B cell (primary cell): ENCODE measurements around the gene THAP9. TPM values are rescaled to one million over a fixed set of nuclear protein-coding genes. Genes with fewer than 3 reads are reported as not detected.

ENCODE experiments used
- ATAC-seq: fragments of 200-7000 bp; cut with Tn5 transposase; one replicate; pipeline ENCODE4 v1.10.0; 2021; ENCODE audit warnings: low read depth, mild to moderate bottlenecking, moderate number of reproducible peaks, moderate library complexity
- CTCF ChIA-PET: fragments of 350-600 bp; sonication (Branson Sonifier 250); formaldehyde crosslinking; loops from one replicate; lab custom pipeline; 2021; ENCODE audit warnings: antibody characterized with exemption, inconsistent platforms; lab: Charles Lee
- POLR2A ChIA-PET: fragments of 350-600 bp; sonication (Branson Sonifier 250); formaldehyde crosslinking; loops from one replicate; lab custom pipeline; 2021; ENCODE audit warnings: antibody characterized with exemption; lab: Charles Lee
- DNase-seq: peaks from one replicate; pipeline ENCODE4 v3.0.0; 2013
- H2AFZ ChIP-seq: 2 replicates; pipeline ENCODE4 v1.6.1; 2012; ENCODE audit warnings: mild to moderate bottlenecking, low read depth, low read length; ENCODE audit not compliant: insufficient read depth, poor library complexity, severe bottlenecking
- H3K27ac ChIP-seq, 2 donors: 1 replicate in 1 of 2; 2 replicates in 1 of 2; pipeline ENCODE4 v1.5.1; 2012 to 2013; ENCODE audit warnings: low read length in 2 of 2, mild to moderate bottlenecking in 2 of 2, moderate library complexity in 1 of 2
- H3K27me3 ChIP-seq, 4 experiments: fragments of 200-600 bp in 1 of 4; sonication (generic) in 1 of 4; replicated peaks in 1 of 4; 1 replicate in 2 of 4; 2 replicates in 2 of 4; pipeline versions ENCODE4 v1.6.1 to v1.7.0; 2013 to 2016; ENCODE audit warnings: low read length in 3 of 4, mild to moderate bottlenecking in 2 of 4, mixed read lengths in 1 of 4, moderate library complexity in 1 of 4; ENCODE audit not compliant: insufficient read depth in 4 of 4, control insufficient read depth in 3 of 4; ENCODE audit errors: control extremely low read depth in 1 of 4
- H3K36me3 ChIP-seq, 2 experiments: replicated peaks in 1 of 2; 1 replicate in 1 of 2; 2 replicates in 1 of 2; pipeline versions ENCODE4 v1.6.1 to v1.7.1; 2013; ENCODE audit warnings: low read length in 1 of 2; ENCODE audit not compliant: insufficient read depth in 2 of 2, control insufficient read depth in 1 of 2; ENCODE audit errors: control extremely low read depth in 1 of 2, extremely low read depth in 1 of 2
- H3K4me1 ChIP-seq, 2 donors: fragments of 200-600 bp in 1 of 2; sonication (generic) in 1 of 2; 1 replicate in 1 of 2; 2 replicates in 1 of 2; pipeline versions ENCODE4 v1.5.1 to v1.6.1; 2013 to 2017; ENCODE audit warnings: low read length in 2 of 2; ENCODE audit not compliant: control insufficient read depth in 2 of 2, insufficient read depth in 2 of 2
- H3K4me2 ChIP-seq: replicated peaks from 2 replicates; pipeline ENCODE3; 2012; ENCODE audit warnings: mild to moderate bottlenecking, low read depth, low read length; ENCODE audit not compliant: poor library complexity, severe bottlenecking
- H3K4me3 ChIP-seq, 5 experiments: fragments of 200-600 bp in 1 of 5; sonication (generic) in 1 of 5; 1 replicate in 3 of 5; 2 replicates in 2 of 5; pipeline versions ENCODE4 v1.5.1 to v1.7.0; 2011 to 2016; ENCODE audit warnings: low read length in 4 of 5, mild to moderate bottlenecking in 4 of 5, low read depth in 2 of 5, control low read depth in 1 of 5, moderate library complexity in 1 of 5; ENCODE audit not compliant: insufficient read depth in 1 of 5; ENCODE audit errors: control extremely low read depth in 1 of 5, extremely low read depth in 1 of 5
- H3K79me2 ChIP-seq: fragments of 200-600 bp; sonication (generic); one replicate; pipeline ENCODE4 v1.6.0; 2016; ENCODE audit warnings: low read length; ENCODE audit not compliant: control insufficient read depth, insufficient read depth
- H3K9ac ChIP-seq: fragments of 200-600 bp; sonication (generic); 2 replicates; pipeline ENCODE4 v1.6.1; 2017; ENCODE audit warnings: mild to moderate bottlenecking, low read length, moderate library complexity
- H3K9me3 ChIP-seq, 3 donors: one replicate each; pipeline versions ENCODE4 v1.6.1 to v1.7.1; 2013; ENCODE audit warnings: low read length in 2 of 3; ENCODE audit not compliant: control insufficient read depth in 2 of 3, insufficient read depth in 1 of 3; ENCODE audit errors: control extremely low read depth in 1 of 3
- H4K20me1 ChIP-seq: 2 replicates; pipeline ENCODE4 v1.6.0; 2012; ENCODE audit warnings: mild to moderate bottlenecking, low read length; ENCODE audit not compliant: insufficient read depth, control insufficient read depth, poor library complexity, severe bottlenecking
- H3K27ac Mint-ChIP-seq: one replicate; pipeline ENCODE4 v1.8.0; 2021; ENCODE audit warnings: mixed read lengths
- H3K27me3 Mint-ChIP-seq: one replicate; pipeline ENCODE4 v1.8.0; 2021; ENCODE audit warnings: mixed read lengths
- H3K4me1 Mint-ChIP-seq: one replicate; pipeline ENCODE4 v1.8.0; 2021; ENCODE audit warnings: mixed read lengths
- H3K4me3 Mint-ChIP-seq: one replicate; pipeline ENCODE4 v1.8.0; 2021; ENCODE audit warnings: mixed read lengths
- H3K9me3 Mint-ChIP-seq: one replicate; pipeline ENCODE4 v1.8.0; 2022; ENCODE audit warnings: mixed read lengths; ENCODE audit not compliant: insufficient read depth
- EZH2 ChIP-seq: IDR thresholded peaks from 2 replicates; pipeline ENCODE4 v1.6.1; 2012; ENCODE audit warnings: borderline replicate concordance, low read depth, mild to moderate bottlenecking, moderate library complexity, low read length; ENCODE audit not compliant: insufficient read depth, poor library complexity, severe bottlenecking
- WGBS: methylation state at CpG from one replicate; pipeline ENCODE4 v1.1.5; 2013; ENCODE audit warnings: missing lambda C conversion rate; ENCODE audit not compliant: insufficient coverage; 5-methylcytosine and 5-hydroxymethylcytosine counted together
- intact Hi-C: fragments of 100-400 bp; cut with micrococcal nuclease; formaldehyde crosslinking; loops from one replicate; pipeline ENCODE4 v1.10.0; 2022
- polyA plus RNA-seq: library from polyadenylated mRNA; depleted of rRNA; stranded (reverse); fragments of >200 nt; gene quantifications from 2 replicates; pipeline ENCODE4 v1.2.3, GENCODE V29; 2012
- total RNA-seq, 2 donors: library from RNA; stranded (reverse); fragments of 120-200 nt in 1 of 2; gene quantifications; 1 replicate in 1 of 2; 2 replicates in 1 of 2; pipeline versions ENCODE4 v1.2.3 to v1.2.4, GENCODE V29; 2013 to 2022
- TF ChIP-seq, protein P1 (sequence below): fragments of 200-600 bp; IDR thresholded peaks from one replicate; pipeline ENCODE4 v1.8.0; 2022; ENCODE audit warnings: antibody characterized with exemption, mild to moderate bottlenecking

Gene THAP9
- total and polyA plus RNA-seq, 2 donors (not counting 1 experiment from before 2014, with no cell fraction given): 2.0 to 6.8 TPM

DNA sequence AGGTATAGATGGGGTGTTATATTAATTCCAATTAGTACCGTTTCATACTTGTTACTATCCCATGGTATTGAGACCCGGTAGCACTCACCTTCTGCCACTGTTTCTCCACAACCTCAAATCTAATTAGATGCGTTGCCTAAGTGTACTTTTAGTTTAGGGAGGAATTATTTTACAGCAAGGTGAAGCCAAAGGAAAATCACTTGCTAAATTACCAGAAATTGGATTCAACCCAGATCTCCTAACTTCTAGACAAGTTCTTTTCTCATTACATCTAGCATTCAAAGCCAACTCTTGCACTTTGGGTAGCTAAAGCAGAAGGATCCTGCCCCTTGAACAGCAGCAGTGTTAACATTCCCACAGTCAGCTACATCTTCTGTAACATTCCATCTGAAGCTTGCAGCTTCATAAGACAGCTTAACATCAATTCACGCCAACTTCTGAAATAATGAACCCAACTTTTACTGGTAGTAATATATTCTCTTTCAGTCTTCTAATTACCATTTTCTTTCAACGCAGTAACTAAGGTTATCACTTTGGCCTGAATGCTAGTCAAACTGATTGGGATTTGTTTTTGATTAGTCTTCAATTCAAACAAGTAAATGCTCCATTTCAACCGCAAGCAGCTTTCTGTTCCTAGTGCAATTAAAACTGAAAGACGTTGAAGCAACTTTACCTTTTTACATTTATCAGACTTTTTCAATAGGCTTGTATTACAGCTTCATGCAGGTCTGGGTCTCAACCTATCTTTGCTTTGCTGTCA is 8.6 kb upstream of the THAP9 start:
- peaks cover 12 to 19% of the 10 kb centered on the region in 2 experiments for H3K36me3 ChIP-seq
- no peaks in the 10 kb centered on the region for H3K9me3 ChIP-seq
- ATAC-seq (no peak), DNase-seq (no peak)
- Mint-ChIP-seq H3K27ac (peak overlapping the region; percentile 97), H3K4me1 (peaks cover 34% of the 10 kb centered on the region), H3K27me3 (no peaks in the 10 kb centered on the region), H3K4me3 (peak overlapping the region; percentile 92), H3K9me3 (no peaks in the 10 kb centered on the region)
- peaks cover 13% of the 10 kb centered on the region for H4K20me1 ChIP-seq
- no peaks in the 10 kb centered on the region for H3K27me3 ChIP-seq
- WGBS: no CpG with 5 or more reads among the region's 7 CpGs
- H3K4me1 ChIP-seq: peaks cover 17 to 18% of the 10 kb centered on the region in 2 donors
- peak overlapping the region; percentile 82 for H2AFZ ChIP-seq
- TF ChIP-seq, protein P1, sequence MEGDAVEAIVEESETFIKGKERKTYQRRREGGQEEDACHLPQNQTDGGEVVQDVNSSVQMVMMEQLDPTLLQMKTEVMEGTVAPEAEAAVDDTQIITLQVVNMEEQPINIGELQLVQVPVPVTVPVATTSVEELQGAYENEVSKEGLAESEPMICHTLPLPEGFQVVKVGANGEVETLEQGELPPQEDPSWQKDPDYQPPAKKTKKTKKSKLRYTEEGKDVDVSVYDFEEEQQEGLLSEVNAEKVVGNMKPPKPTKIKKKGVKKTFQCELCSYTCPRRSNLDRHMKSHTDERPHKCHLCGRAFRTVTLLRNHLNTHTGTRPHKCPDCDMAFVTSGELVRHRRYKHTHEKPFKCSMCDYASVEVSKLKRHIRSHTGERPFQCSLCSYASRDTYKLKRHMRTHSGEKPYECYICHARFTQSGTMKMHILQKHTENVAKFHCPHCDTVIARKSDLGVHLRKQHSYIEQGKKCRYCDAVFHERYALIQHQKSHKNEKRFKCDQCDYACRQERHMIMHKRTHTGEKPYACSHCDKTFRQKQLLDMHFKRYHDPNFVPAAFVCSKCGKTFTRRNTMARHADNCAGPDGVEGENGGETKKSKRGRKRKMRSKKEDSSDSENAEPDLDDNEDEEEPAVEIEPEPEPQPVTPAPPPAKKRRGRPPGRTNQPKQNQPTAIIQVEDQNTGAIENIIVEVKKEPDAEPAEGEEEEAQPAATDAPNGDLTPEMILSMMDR: no peak
- no peak for TF ChIP-seq EZH2
- peak overlapping the region; percentile 76 to 90 (median 82) for H3K4me3 ChIP-seq
- intact Hi-C loops: loop anchor here (1.0 to 10.0 kb wide), 6 partner anchors 8 to 593 kb away; partner anchors contain the start of genes ABRAXAS1, ENOPH1, HELQ and HNRNPDL
- peaks cover 46% of the 10 kb centered on the region for H3K79me2 ChIP-seq
- POLR2A ChIA-PET: interaction anchor here (1.5 kb wide), 1 partner anchor 9 kb away, joined by 5 read pairs; the partner anchor contains the start of gene THAP9
- H3K27ac ChIP-seq: peak overlapping the region; percentile 87 to 93
- H3K9ac ChIP-seq: peak overlapping the region; percentile 79
- CTCF ChIA-PET: interaction anchor here (0.9 to 1.0 kb wide), 2 partner anchors 8 to 454 kb away, joined by 3 to 4 read pairs; partner anchors contain the start of gene THAP9
- peak overlapping the region; percentile 80 for H3K4me2 ChIP-seq

GRCh38 chr4:82892467-82892802 is 8.1 kb upstream of the THAP9 start:
- Histone ChIP-seq H3K9me3 (no peaks in the 10 kb centered on the region), H2AFZ (no peak overlapping the region), H3K4me1 (peaks cover 17 to 18% of the 10 kb centered on the region in 2 donors), H3K9ac (no peak overlapping the region), H3K4me3 (no peak overlapping the region), H3K36me3 (peaks cover 10 to 25% of the 10 kb centered on the region in 2 experiments), H3K4me2 (no peak overlapping the region), H3K79me2 (peaks cover 46% of the 10 kb centered on the region), H3K27ac (no peak overlapping the region), H4K20me1 (peaks cover 9% of the 10 kb centered on the region), H3K27me3 (no peaks in the 10 kb centered on the region)
- H3K27me3 Mint-ChIP-seq: no peaks in the 10 kb centered on the region
- intact Hi-C loops: loop anchor here (10.0 kb wide), 1 partner anchor 592 kb away; the partner anchor contains the start of gene ABRAXAS1
- H3K27ac Mint-ChIP-seq: peak overlapping the region; percentile 26
- H3K4me3 Mint-ChIP-seq: peak overlapping the region; percentile 92
- H3K4me1 Mint-ChIP-seq: peaks cover 34% of the 10 kb centered on the region
- ChIA-PET POLR2A (no interaction called here), CTCF (interaction anchor here (0.9 to 1.0 kb wide), 2 partner anchors 8 to 455 kb away, joined by 3 to 4 read pairs; partner anchors contain the start of gene THAP9)
- TF ChIP-seq, protein P1: no peak
- no peak for TF ChIP-seq EZH2
- no peak for ATAC-seq
- DNase-seq: no peak
- H3K9me3 Mint-ChIP-seq: no peaks in the 10 kb centered on the region
- 100% methylated on average over 1 of the region's 1 CpG for WGBS
